Iris pigment epithelial cell (primary cell): ENCODE results near the gene LIMD2.

Experiments
- DNase-seq: peaks from one replicate; pipeline ENCODE4 v3.0.0-alpha.2; 2011; ENCODE audit warnings: low read depth

LIMD2 gene

GRCh38 chr17:63701456-63701820 is 1.5 kb upstream of the LIMD2 start:
- DNase-seq: no peak

GRCh38 chr17:63700528-63701455 is 867 bp upstream of the LIMD2 start:
- DNase-seq: peak; percentile 59

GRCh38 chr17:63698886-63699637 is 863 bp downstream of the LIMD2 start:
- peak; percentile 48 for DNase-seq

GRCh38 chr17:63698381-63698885 is 1.5 kb downstream of the LIMD2 start:
- no peak for DNase-seq

- peak; percentile 31 for DNase-seq
Observed at GRCh38 chr17:63697341-63698286, 2.3 kb downstream of the LIMD2 start.

- DNase-seq: no peak
Observed at GRCh38 chr17:63696381-63696961, 3.5 kb downstream of the LIMD2 start.

GRCh38 chr17:63695889-63696288 is 4.0 kb downstream of the LIMD2 start:
- no peak for DNase-seq

- DNase-seq: no peak
Observed at GRCh38 chr17:63694950-63695773, 4.8 kb downstream of the LIMD2 start.

GRCh38 chr17:63694229-63694949 is 5.5 kb downstream of the LIMD2 start:
- DNase-seq: no peak

- no peak for DNase-seq
Observed at GRCh38 chr17:63693411-63694113, 6.4 kb downstream of the LIMD2 start.

GRCh38 chr17:63692195-63692816 is 7.6 kb downstream of the LIMD2 start:
- no peak for DNase-seq

GRCh38 chr17:63689479-63689878 is 10.4 kb downstream of the LIMD2 start:
- DNase-seq: no peak

GRCh38 chr17:63688396-63689020 is 11.4 kb downstream of the LIMD2 start:
- no peak for DNase-seq

- no peak for DNase-seq
Observed at GRCh38 chr17:63686138-63686685, 13.7 kb downstream of the LIMD2 start.

GRCh38 chr17:63685578-63685977 is 14.3 kb downstream of the LIMD2 start:
- no peak for DNase-seq

- DNase-seq: no peak
Observed at GRCh38 chr17:63685041-63685440, 14.9 kb downstream of the LIMD2 start.

GRCh38 chr17:63682981-63683380 is 16.9 kb downstream of the LIMD2 start:
- no peak for DNase-seq

- no peak for DNase-seq
Observed at GRCh38 chr17:63682441-63682840, 17.5 kb downstream of the LIMD2 start.
